Measurements from ENCODE around the gene CLIP1.
A peak's percentile ranks its signal among the peaks of the same experiment; 100 is the strongest.
"Not testable (repeated sequence)": the region's sequence is repeated elsewhere in the genome, so short reads cannot be mapped to it uniquely, and the experiment has no call there.

The CLIP1 gene

DNA sequence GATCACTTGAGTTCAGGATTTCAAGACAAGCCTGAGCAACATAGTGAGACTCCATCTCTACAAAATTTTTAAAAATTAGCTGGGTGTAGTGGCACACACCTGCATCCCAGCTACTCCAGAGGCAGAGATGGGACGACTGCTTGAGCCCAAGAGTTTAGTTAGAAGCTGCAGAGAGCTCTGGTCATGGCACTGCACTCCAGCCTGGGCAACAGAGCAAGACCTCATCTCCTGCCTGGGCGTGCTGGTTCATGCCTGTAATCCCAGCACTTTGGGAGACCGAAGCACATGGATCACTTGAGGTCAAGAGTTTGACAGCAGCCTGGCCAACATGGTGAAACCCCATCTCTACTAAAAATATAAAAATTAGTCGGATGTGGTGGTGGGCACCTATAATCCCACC is 20.2 kb downstream of the CLIP1 start:
- DNase-seq (ENCODE audit: low read depth), result no peak
- H3K4me3 ChIP-seq (ENCODE audit: low read depth, low read length), result no peak overlapping the region
- TF ChIP-seq, protein P1, sequence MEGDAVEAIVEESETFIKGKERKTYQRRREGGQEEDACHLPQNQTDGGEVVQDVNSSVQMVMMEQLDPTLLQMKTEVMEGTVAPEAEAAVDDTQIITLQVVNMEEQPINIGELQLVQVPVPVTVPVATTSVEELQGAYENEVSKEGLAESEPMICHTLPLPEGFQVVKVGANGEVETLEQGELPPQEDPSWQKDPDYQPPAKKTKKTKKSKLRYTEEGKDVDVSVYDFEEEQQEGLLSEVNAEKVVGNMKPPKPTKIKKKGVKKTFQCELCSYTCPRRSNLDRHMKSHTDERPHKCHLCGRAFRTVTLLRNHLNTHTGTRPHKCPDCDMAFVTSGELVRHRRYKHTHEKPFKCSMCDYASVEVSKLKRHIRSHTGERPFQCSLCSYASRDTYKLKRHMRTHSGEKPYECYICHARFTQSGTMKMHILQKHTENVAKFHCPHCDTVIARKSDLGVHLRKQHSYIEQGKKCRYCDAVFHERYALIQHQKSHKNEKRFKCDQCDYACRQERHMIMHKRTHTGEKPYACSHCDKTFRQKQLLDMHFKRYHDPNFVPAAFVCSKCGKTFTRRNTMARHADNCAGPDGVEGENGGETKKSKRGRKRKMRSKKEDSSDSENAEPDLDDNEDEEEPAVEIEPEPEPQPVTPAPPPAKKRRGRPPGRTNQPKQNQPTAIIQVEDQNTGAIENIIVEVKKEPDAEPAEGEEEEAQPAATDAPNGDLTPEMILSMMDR (IDR thresholded peaks at IDR 0.05; ENCODE audit: low read depth, low read length, missing control alignments), result no peak

DNA sequence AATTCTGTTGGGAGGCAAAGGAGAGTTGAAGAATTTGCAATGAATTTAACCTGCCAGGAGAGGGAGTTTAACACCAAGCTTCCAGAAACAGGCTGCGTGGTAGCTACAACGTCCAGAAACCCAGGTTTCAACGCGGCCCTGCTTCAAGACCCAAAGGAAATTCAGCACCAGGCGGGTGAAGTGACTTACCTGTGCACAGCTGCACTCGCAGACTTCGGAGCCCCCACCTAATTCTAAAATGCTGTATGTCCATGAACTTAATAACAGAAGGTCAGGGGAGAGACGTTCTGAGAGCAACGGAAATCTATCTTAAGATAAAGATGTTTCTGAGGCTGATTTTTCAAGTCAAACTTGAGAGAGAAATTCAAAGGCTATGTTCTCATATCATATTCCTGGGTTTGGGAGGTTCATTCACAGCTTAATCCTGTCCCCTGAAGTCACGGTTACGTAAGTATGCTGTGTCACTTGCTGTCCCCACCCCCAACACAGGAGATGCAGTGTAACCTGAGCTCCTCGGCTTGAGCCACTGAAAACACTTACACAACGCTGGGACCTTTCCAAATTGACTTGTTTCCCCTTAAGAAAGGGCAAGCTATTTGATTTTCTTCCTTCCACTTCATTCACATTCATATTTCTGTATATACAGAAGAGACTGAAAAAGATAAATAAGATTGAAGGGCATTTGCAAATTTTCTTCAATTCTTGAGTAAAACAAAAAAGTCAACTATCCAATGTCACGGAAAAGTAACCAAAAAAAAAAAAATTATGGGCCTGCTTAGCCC is 22.7 kb downstream of the CLIP1 start:
- peak overlapping the region; percentile 29; the same call in 1 of the 2 replicates for H3K4me3 ChIP-seq (ENCODE audit: low read depth, low read length)
- peak; percentile 75 for DNase-seq (ENCODE audit: low read depth)
- TF ChIP-seq, protein P1 (IDR thresholded peaks at IDR 0.05; ENCODE audit: low read depth, low read length, missing control alignments), result peak; percentile 68

DNA sequence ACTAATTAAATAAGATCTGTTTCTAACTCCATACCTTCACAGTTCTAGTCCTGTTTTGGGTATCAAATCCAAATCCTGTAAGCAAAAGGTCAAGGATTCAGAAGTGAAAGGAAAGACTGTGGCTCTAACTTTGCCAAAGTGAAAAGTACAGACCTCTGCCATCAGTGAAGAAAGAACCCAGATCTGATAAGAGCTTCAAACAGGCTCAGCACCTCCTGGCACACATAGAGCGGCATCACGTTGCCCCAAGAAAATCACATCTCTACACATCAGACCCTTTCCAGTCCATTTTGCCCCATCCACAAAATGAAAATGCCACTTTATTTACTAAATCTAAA is 23.2 kb downstream of the CLIP1 start:
- TF ChIP-seq, protein P1 (IDR thresholded peaks at IDR 0.05; ENCODE audit: low read depth, low read length, missing control alignments), result no peak
- no peak overlapping the region for H3K4me3 ChIP-seq (ENCODE audit: low read depth, low read length)
- DNase-seq (ENCODE audit: low read depth), result no peak

DNA sequence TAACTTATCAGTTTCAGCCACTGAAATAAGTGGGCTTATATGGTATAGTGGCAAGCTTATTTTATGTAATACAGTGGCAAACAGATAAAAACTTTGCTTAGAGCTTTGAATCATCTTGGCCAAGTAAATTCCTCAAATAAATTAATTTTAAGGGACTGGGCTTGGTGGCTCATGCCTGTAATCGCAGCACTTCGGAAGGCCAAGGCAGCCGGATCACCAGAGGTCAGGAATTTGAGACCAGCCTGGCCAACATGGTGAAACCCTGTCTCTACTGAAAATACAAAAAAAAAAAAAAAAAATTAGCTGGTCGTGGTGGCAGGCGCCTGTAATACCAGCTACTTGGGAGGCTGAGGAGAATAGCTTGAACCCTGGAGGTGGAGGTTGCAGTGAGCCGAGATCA is 24.5 kb downstream of the CLIP1 start:
- H3K4me3 ChIP-seq (ENCODE audit: low read depth, low read length); DNase-seq (ENCODE audit: low read depth): not testable (repeated sequence)

DNA sequence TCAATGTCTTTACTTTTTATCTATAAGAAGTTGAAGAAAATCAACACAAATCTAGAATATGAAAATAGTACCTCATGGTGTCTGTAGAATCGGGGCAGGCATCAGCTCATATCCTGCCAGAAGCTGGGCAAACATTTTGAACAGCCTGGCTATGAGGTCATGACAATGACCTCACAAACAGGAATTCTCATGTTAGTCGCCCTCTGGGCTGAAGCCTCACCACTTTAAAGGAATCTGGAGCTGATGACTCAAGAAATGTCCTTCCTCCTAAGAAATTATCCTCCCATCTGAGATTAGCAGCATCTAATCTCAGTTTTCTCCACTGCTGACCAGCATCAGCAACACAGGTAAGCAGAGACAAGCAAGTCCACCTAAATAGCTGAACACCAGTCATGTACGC is 27.1 kb downstream of the CLIP1 start:
- no peak for DNase-seq (ENCODE audit: low read depth)
- no peak overlapping the region for H3K4me3 ChIP-seq (ENCODE audit: low read depth, low read length)
- TF ChIP-seq, protein P1 (IDR thresholded peaks at IDR 0.05; ENCODE audit: low read depth, low read length, missing control alignments), result no peak

DNA sequence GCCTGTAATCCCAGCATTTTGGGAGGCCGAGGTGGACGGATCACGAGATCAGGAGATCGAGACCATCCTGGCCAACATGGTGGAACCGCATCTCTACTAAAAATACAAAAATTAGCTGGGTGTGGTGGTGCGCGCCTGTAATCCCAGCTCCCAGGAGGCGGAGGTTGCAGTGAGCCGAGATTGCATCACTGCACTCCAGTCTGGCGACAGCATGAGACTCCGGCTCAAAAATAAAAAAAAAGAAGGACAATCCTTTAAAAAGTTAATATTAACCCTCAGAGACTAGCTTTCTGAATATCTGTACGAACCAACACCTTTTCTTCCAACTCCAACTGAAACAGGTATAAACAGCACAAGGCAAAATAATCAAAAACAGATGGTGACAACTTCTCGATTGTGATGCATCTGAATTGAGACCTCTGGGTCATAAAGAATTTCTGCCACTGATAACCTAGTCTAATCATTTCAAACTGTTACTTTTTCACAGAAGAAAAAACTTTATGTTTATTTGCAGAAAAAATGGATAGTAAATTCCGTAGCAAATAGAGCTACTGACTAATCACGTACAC is 27.8 kb downstream of the CLIP1 start:
- TF ChIP-seq, protein P1 (IDR thresholded peaks at IDR 0.05; ENCODE audit: low read depth, low read length, missing control alignments), result no peak
- no peak overlapping the region for H3K4me3 ChIP-seq (ENCODE audit: low read depth, low read length)
- no peak for DNase-seq (ENCODE audit: low read depth)

DNA sequence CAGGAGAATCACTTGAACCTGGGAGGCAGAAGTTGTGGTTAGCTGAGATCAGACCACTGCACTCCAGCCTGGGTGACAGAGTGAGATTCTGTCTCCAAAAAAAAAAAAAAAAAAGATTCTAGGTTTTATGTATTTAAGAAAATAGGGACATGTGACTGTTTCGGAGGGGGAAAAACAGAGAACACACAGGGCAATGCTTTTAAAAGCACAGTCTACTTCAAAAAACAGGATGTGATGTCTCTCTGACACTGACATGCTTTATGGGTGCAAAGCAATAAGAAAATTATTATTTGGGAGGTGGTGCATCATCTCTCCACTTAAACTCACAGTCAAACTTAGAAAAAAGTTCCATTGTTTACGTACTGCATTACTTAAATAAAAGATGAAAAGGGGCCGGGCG is 28.7 kb downstream of the CLIP1 start:
- H3K4me3 ChIP-seq (ENCODE audit: low read depth, low read length), result no peak overlapping the region
- DNase-seq (ENCODE audit: low read depth), result no peak
- TF ChIP-seq, protein P1 (IDR thresholded peaks at IDR 0.05; ENCODE audit: low read depth, low read length, missing control alignments), result no peak

Data from GM12864 (cell line).